Adrenal gland (tissue), 12 donors: ENCODE data around the gene HRH2. TPM values are rescaled to one million over a fixed set of nuclear protein-coding genes. Genes with fewer than 3 reads are reported as not detected.

Experiments
- DNase-seq, 7 donors: peaks; one replicate each; pipeline ENCODE4 v3.0.0-alpha.2; 2019 to 2020
- H3K27ac ChIP-seq, 5 donors: fragments of 200-600 bp; sonication (generic) in 4 of 5; 1 replicate in 3 of 5; 2 replicates in 2 of 5; pipeline versions ENCODE4 v1.5.1 to v1.8.0; 2016 to 2020; ENCODE audit warnings: mild to moderate bottlenecking in 1 of 5
- H3K27me3 ChIP-seq: fragments of 200-600 bp; 2 replicates; pipeline ENCODE4 v1.8.0; 2021
- H3K36me3 ChIP-seq, 2 donors: fragments of 200-600 bp; replicated peaks in 1 of 2; 1 replicate in 1 of 2; 2 replicates in 1 of 2; pipeline versions ENCODE4 v1.5.1 to v1.8.0; 2018 to 2022
- H3K4me1 ChIP-seq, 2 donors: fragments of 200-600 bp; replicated peaks in 1 of 2; 1 replicate in 1 of 2; 2 replicates in 1 of 2; pipeline versions ENCODE4 v1.5.1 to v1.8.0; 2018 to 2021
- H3K4me3 ChIP-seq, 4 donors: fragments of 200-600 bp; sonication (generic) in 3 of 4; one replicate each; pipeline ENCODE4 v1.5.1; 2016 to 2018
- H3K9me3 ChIP-seq, 3 donors: fragments of 200-600 bp; sonication (generic) in 1 of 3; replicated peaks in 1 of 3; 1 replicate in 2 of 3; 2 replicates in 1 of 3; pipeline versions ENCODE4 v1.5.1 to v1.8.0; 2016 to 2021
- CTCF ChIP-seq, 6 experiments: fragments of 450-650 bp in 4 of 6; fragments of 200-600 bp in 2 of 6; sonication (generic) in 1 of 6; IDR thresholded peaks; 1 replicate in 5 of 6; 2 replicates in 1 of 6; pipeline versions ENCODE4 v1.5.1 to v1.8.0; 2016 to 2021; ENCODE audit warnings: antibody characterized with exemption in 6 of 6, mild to moderate bottlenecking in 2 of 6, moderate library complexity in 1 of 6
- POLR2A ChIP-seq, 2 donors: fragments of 450-650 bp; IDR thresholded peaks; one replicate each; pipeline ENCODE4 v1.6.1; 2017; ENCODE audit warnings: antibody characterized with exemption in 2 of 2, mild to moderate bottlenecking in 2 of 2, moderate library complexity in 1 of 2
- WGBS, 4 donors: extraction: QIAGEN DNeasy Blood & Tissue Kit in 2 of 4; methylation state at CpG; one replicate each; pipeline versions ENCODE4 v1.1.5 to v1.1.7; 2013 to 2017; 5-methylcytosine and 5-hydroxymethylcytosine counted together
- intact Hi-C, 2 donors: fragments of 100-400 bp; cut with DNase I; formaldehyde crosslinking; loops; one replicate each; pipeline versions ENCODE4 v1.14.1 to v1.15.0; 2022 to 2023
- polyA plus RNA-seq, 3 donors: library from polyadenylated mRNA; stranded (reverse); fragments of 200-250 nt in 2 of 3; fragments of 350-450 nt in 1 of 3; fragmentation: Illumina TruSeq in 1 of 3; extraction: RNeasy Lipid Tissue Mini Kit (QIAGEN cat#74804) in 1 of 3; gene quantifications; one replicate each; pipeline ENCODE4 v1.2.3, GENCODE V29; 2013 to 2014
- total RNA-seq, 9 donors: library from RNA; depleted of rRNA in 4 of 9; stranded (reverse); fragments of >200 nt in 4 of 9; fragments of 120-200 nt in 1 of 9; fragmentation: NEBNext Ultra II Directional in 1 of 9; extraction: Animal tissue kit (Norgen Biotek cat#: 25700) in 1 of 9; gene quantifications; one replicate each; pipeline versions ENCODE4 v1.1.0 to v1.2.4, GENCODE V29; 2013 to 2023
- donor health status: healthy with polysubstance abuse.
- donor health status: Bipolar disorder and iron deficiency.
- donor health status: DM: yes; HTN: yes; CAD: no.
- donor health status: DM: no; HTN: no; CAD: no.
- donor health status: DM: no; HTN: no; CAD: no.
- donor health status: DM: yes; HTN: yes; CAD: no.

HRH2 gene
- total and polyA plus RNA-seq, 12 donors, result 0.22 to 7.3 (median 3.1) TPM

- intact Hi-C loops, result no loop called here
- Histone ChIP-seq H3K4me3 (no peak overlapping the region), H3K4me1 (no peaks in the 10 kb centered on the region), H3K36me3 (no peaks in the 10 kb centered on the region), H3K27me3 (no peaks in the 10 kb centered on the region), H3K27ac (no peak overlapping the region), H3K9me3 (no peaks in the 10 kb centered on the region)
- DNase-seq, result no peak
- 81 to 86% (median 83%) methylated on average over 6 of the region's 6 CpGs for WGBS, 4 donors
- TF ChIP-seq POLR2A (IDR thresholded peaks at IDR 0.05) (no peak), CTCF (IDR thresholded peaks at IDR 0.05) (no peak)
Observed at GRCh38 chr5:175629261-175629660, 28.6 kb upstream of the HRH2 start.

GRCh38 chr5:175629793-175630192 is 28.1 kb upstream of the HRH2 start:
- Histone ChIP-seq H3K27ac (no peak overlapping the region), H3K4me3 (no peak overlapping the region), H3K9me3 (no peaks in the 10 kb centered on the region), H3K27me3 (no peaks in the 10 kb centered on the region), H3K4me1 (no peaks in the 10 kb centered on the region), H3K36me3 (no peaks in the 10 kb centered on the region)
- TF ChIP-seq CTCF (IDR thresholded peaks at IDR 0.05) (no peak), POLR2A (IDR thresholded peaks at IDR 0.05) (no peak)
- DNase-seq, result no peak
- WGBS, 4 donors, result 44 to 76% (median 64%) methylated on average over 1 of the region's 1 CpG
- intact Hi-C loops, result no loop called here

GRCh38 chr5:175635854-175636584 is 21.9 kb upstream of the HRH2 start:
- H3K27me3 ChIP-seq, result no peaks in the 10 kb centered on the region
- TF ChIP-seq POLR2A (IDR thresholded peaks at IDR 0.05), result no peak
- TF ChIP-seq CTCF (IDR thresholded peaks at IDR 0.05), result no peak
- intact Hi-C loops, result no loop called here
- H3K27ac ChIP-seq, result no peak overlapping the region
- no peaks in the 10 kb centered on the region for H3K36me3 ChIP-seq
- H3K9me3 ChIP-seq, result no peaks in the 10 kb centered on the region
- DNase-seq, result no peak
- no peaks in the 10 kb centered on the region for H3K4me1 ChIP-seq
- H3K4me3 ChIP-seq, result no peak overlapping the region
- 73 to 76% (median 75%) methylated on average over 7 of the region's 7 CpGs for WGBS, 4 donors

- H3K27me3 ChIP-seq, result no peaks in the 10 kb centered on the region
- no peak for DNase-seq
- no peak for TF ChIP-seq CTCF (IDR thresholded peaks at IDR 0.05)
- TF ChIP-seq POLR2A (IDR thresholded peaks at IDR 0.05), result no peak
- no peaks in the 10 kb centered on the region for H3K4me1 ChIP-seq
- no peak overlapping the region for H3K27ac ChIP-seq
- 66 to 72% (median 69%) methylated on average over 6 of the region's 6 CpGs for WGBS, 4 donors
- H3K9me3 ChIP-seq, result no peaks in the 10 kb centered on the region
- no peaks in the 10 kb centered on the region for H3K36me3 ChIP-seq
- intact Hi-C loops, result no loop called here
- H3K4me3 ChIP-seq, result no peak overlapping the region
Observed at GRCh38 chr5:175638305-175638704, 19.6 kb upstream of the HRH2 start.
